Neural progenitor cell (in vitro differentiated cells): ENCODE results near the gene GSK3A. TPM values are rescaled to one million over a fixed set of nuclear protein-coding genes. Genes with fewer than 3 reads are reported as not detected.

ENCODE experiments used
- DNase-seq: peaks from one replicate; pipeline ENCODE4 v3.0.0-alpha.2; 2016; ENCODE audit warnings: low spot score
- H2AFZ ChIP-seq: fragments of 200-600 bp; sonication (generic); replicated peaks from 2 replicates; pipeline ENCODE4 v1.6.1; 2016; ENCODE audit warnings: antibody characterized with exemption
- H3F3A ChIP-seq: fragments of 200-600 bp; sonication (generic); 2 replicates; pipeline ENCODE4 v1.6.1; 2016; ENCODE audit warnings: antibody characterized with exemption, low read depth
- H3K27ac ChIP-seq: fragments of 200-600 bp; sonication (generic); 2 replicates; pipeline ENCODE4 v1.5.1; 2016; ENCODE audit warnings: mild to moderate bottlenecking
- H3K27me3 ChIP-seq: fragments of 200-600 bp; sonication (generic); 2 replicates; pipeline ENCODE4 v1.6.1; 2016; ENCODE audit warnings: mild to moderate bottlenecking, moderate library complexity
- H3K36me3 ChIP-seq: fragments of 200-600 bp; sonication (generic); 2 replicates; pipeline ENCODE4 v1.5.1; 2016
- H3K4me1 ChIP-seq: fragments of 200-600 bp; sonication (generic); 2 replicates; pipeline ENCODE4 v1.6.1; 2016; ENCODE audit warnings: mixed run types
- H3K4me2 ChIP-seq: fragments of 200-600 bp; sonication (generic); 2 replicates; pipeline ENCODE4 v1.6.1; 2016
- H3K4me3 ChIP-seq: fragments of 200-600 bp; sonication (generic); 2 replicates; pipeline ENCODE4 v1.5.1; 2016
- H3K79me2 ChIP-seq: fragments of 200-600 bp; sonication (generic); 2 replicates; pipeline ENCODE4 v1.6.1; 2016; ENCODE audit warnings: low read depth
- H3K9ac ChIP-seq: fragments of 200-600 bp; sonication (generic); 2 replicates; pipeline ENCODE4 v1.6.1; 2016
- H3K9me3 ChIP-seq: fragments of 200-600 bp; sonication (generic); 2 replicates; pipeline ENCODE4 v1.5.1; 2016; ENCODE audit warnings: low read depth
- H4K20me1 ChIP-seq: fragments of 200-600 bp; sonication (generic); 2 replicates; pipeline ENCODE4 v1.6.1; 2016; ENCODE audit warnings: low read depth
- H3K27ac Mint-ChIP-seq: 3 replicates; pipeline ENCODE4 v1.8.0; 2021; ENCODE audit warnings: mixed read lengths
- H3K27me3 Mint-ChIP-seq: 2 replicates; pipeline ENCODE4 v1.8.0; 2022; ENCODE audit warnings: low read depth, mild to moderate bottlenecking, inconsistent platforms, moderate library complexity, mixed read lengths; ENCODE audit not compliant: insufficient read depth
- H3K36me3 Mint-ChIP-seq: 3 replicates; pipeline ENCODE4 v1.8.0; 2021; ENCODE audit warnings: mixed read lengths
- H3K4me1 Mint-ChIP-seq: 3 replicates; pipeline ENCODE4 v1.8.0; 2021; ENCODE audit warnings: mixed read lengths
- H3K4me3 Mint-ChIP-seq: 3 replicates; pipeline ENCODE4 v1.8.0; 2021; ENCODE audit warnings: mild to moderate bottlenecking, moderate library complexity, mixed read lengths
- H3K9me3 Mint-ChIP-seq: 3 replicates; pipeline ENCODE4 v1.8.0; 2020; ENCODE audit warnings: mixed read lengths
- EZH2 ChIP-seq: fragments of 200-600 bp; sonication (generic); IDR thresholded peaks from 2 replicates; pipeline ENCODE4 v1.6.1; 2017; ENCODE audit warnings: antibody characterized with exemption, mild to moderate bottlenecking, moderate library complexity
- EZH2phosphoT487 ChIP-seq: fragments of 200-600 bp; sonication (generic); IDR thresholded peaks from 2 replicates; pipeline ENCODE4 v1.6.1; 2017; ENCODE audit warnings: antibody characterized with exemption
- total RNA-seq: library from RNA; depleted of rRNA; stranded (reverse); fragments of >200 nt; gene quantifications from 2 replicates; pipeline ENCODE4 v1.2.3, GENCODE V29; 2015; ENCODE audit warnings: low replicate concordance
- TF ChIP-seq, protein P1 (sequence below): fragments of 200-600 bp; sonication (generic); IDR thresholded peaks from 2 replicates; pipeline ENCODE4 v1.5.1; 2017; ENCODE audit warnings: antibody characterized with exemption, mild to moderate bottlenecking

GSK3A gene
- total RNA-seq, 1 donor from 2014 or later, result 22.5 TPM

DNA sequence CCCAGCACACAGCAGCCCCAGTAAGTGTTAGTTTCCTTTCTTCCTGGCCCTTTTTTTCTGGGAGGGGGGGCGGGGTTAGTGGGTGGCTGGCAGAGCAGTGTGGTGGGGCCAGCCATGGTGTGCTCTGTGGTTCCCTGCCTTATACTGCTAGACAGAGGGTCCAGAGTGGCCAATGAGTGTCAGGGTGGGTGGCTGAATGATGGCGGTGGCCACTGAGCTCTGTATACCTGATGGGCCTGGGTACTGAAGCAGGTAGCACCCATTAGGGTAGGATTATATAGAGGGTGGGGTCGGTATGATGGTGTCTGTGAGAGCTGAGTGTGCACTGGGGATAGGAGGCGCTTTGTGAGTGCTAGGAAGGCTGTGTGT is 40.4 kb upstream of the GSK3A start:
- peaks cover 35% of the 10 kb centered on the region for H3K79me2 ChIP-seq
- peak overlapping the region; percentile 81 for H3K4me3 Mint-ChIP-seq
- peaks cover 47% of the 10 kb centered on the region for H3K4me1 Mint-ChIP-seq
- peak overlapping the region; percentile 87 for H3K4me2 ChIP-seq
- H2AFZ ChIP-seq, result no peak overlapping the region
- peaks cover 5% of the 10 kb centered on the region for H3K36me3 Mint-ChIP-seq
- H3K9me3 ChIP-seq, result no peaks in the 10 kb centered on the region
- H3K4me3 ChIP-seq, result peak overlapping the region; percentile 50
- no peak for DNase-seq
- H3K9me3 Mint-ChIP-seq, result no peaks in the 10 kb centered on the region
- no peaks in the 10 kb centered on the region for H3K36me3 ChIP-seq
- H3K27ac ChIP-seq, result no peak overlapping the region
- no peaks in the 10 kb centered on the region for H3K27me3 ChIP-seq
- H3K27me3 Mint-ChIP-seq, result peaks cover 16% of the 10 kb centered on the region
- TF ChIP-seq, protein P1, sequence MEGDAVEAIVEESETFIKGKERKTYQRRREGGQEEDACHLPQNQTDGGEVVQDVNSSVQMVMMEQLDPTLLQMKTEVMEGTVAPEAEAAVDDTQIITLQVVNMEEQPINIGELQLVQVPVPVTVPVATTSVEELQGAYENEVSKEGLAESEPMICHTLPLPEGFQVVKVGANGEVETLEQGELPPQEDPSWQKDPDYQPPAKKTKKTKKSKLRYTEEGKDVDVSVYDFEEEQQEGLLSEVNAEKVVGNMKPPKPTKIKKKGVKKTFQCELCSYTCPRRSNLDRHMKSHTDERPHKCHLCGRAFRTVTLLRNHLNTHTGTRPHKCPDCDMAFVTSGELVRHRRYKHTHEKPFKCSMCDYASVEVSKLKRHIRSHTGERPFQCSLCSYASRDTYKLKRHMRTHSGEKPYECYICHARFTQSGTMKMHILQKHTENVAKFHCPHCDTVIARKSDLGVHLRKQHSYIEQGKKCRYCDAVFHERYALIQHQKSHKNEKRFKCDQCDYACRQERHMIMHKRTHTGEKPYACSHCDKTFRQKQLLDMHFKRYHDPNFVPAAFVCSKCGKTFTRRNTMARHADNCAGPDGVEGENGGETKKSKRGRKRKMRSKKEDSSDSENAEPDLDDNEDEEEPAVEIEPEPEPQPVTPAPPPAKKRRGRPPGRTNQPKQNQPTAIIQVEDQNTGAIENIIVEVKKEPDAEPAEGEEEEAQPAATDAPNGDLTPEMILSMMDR, result no peak
- no peak for TF ChIP-seq EZH2phosphoT487
- no peak for TF ChIP-seq EZH2
- H4K20me1 ChIP-seq, result peaks cover 37% of the 10 kb centered on the region
- H3F3A ChIP-seq, result peaks cover 56% of the 10 kb centered on the region
- H3K27ac Mint-ChIP-seq, result no peak overlapping the region
- peaks cover 47% of the 10 kb centered on the region for H3K4me1 ChIP-seq
- no peak overlapping the region for H3K9ac ChIP-seq

DNA sequence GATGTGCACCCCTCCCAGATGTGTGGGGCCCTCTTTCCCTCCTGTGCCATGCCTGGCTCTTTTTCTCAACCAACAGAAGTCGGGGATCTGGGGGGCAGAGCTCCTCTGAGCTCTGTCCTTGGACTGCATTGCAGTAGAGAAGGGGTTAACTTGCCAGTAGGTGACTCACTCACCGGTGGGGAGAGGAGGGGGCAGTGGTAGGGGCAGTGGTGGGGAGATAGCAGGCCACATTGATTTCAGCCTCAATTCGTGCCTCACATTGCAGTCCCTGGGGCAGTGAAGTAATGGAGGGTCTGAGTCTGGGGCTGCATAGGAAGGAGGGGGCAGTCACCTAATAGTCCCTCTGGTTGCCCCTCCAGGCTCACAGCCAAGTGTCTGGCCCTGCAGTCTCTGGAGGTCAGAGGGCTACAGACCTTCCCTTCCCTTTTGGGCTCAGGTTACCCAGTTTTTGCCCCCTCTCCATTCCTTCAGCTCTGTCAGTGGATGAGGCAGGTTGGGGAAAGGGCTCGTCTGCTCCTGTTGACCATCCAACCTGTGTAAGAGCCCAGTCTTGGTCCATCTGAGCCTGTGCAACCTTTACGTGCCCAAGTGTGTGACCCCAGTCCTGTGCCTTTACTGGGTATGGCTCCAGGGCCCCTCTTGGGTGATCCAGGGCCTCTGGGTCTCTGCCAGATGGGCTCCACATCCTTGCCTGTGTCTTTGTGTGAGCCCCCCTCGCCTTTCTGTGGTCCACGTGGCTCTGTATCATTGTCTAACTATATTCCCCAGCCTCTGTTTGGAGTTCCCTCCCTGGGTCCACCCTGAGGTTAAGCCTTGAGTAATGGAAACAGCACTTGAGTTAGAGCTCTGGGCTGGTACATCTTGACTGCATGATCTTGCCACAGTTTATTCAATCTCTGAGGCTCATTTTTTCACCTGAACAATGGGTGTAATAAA is 39.7 kb upstream of the GSK3A start:
- H3K27me3 ChIP-seq, result no peaks in the 10 kb centered on the region
- H3K4me3 ChIP-seq, result peak overlapping the region; percentile 91
- H2AFZ ChIP-seq, result no peak overlapping the region
- peaks cover 50% of the 10 kb centered on the region for H3K4me1 Mint-ChIP-seq
- no peaks in the 10 kb centered on the region for H3K9me3 Mint-ChIP-seq
- no peaks in the 10 kb centered on the region for H3K9me3 ChIP-seq
- H3K27me3 Mint-ChIP-seq, result peaks cover 16% of the 10 kb centered on the region
- H3K27ac Mint-ChIP-seq, result peak overlapping the region; percentile 81
- peak overlapping the region; percentile 55 for H3K27ac ChIP-seq
- no peaks in the 10 kb centered on the region for H3K36me3 ChIP-seq
- TF ChIP-seq EZH2phosphoT487 (no peak), EZH2 (no peak)
- TF ChIP-seq, protein P1, result no peak
- peak; percentile 52 for DNase-seq
- no peak overlapping the region for H3K9ac ChIP-seq
- peaks cover 56% of the 10 kb centered on the region for H3F3A ChIP-seq
- H3K4me3 Mint-ChIP-seq, result peak overlapping the region; percentile 81
- H3K4me2 ChIP-seq, result peak overlapping the region; percentile 87
- peaks cover 35% of the 10 kb centered on the region for H3K79me2 ChIP-seq
- peaks cover 47% of the 10 kb centered on the region for H3K4me1 ChIP-seq
- H3K36me3 Mint-ChIP-seq, result peaks cover 2% of the 10 kb centered on the region
- peaks cover 32% of the 10 kb centered on the region for H4K20me1 ChIP-seq

DNA sequence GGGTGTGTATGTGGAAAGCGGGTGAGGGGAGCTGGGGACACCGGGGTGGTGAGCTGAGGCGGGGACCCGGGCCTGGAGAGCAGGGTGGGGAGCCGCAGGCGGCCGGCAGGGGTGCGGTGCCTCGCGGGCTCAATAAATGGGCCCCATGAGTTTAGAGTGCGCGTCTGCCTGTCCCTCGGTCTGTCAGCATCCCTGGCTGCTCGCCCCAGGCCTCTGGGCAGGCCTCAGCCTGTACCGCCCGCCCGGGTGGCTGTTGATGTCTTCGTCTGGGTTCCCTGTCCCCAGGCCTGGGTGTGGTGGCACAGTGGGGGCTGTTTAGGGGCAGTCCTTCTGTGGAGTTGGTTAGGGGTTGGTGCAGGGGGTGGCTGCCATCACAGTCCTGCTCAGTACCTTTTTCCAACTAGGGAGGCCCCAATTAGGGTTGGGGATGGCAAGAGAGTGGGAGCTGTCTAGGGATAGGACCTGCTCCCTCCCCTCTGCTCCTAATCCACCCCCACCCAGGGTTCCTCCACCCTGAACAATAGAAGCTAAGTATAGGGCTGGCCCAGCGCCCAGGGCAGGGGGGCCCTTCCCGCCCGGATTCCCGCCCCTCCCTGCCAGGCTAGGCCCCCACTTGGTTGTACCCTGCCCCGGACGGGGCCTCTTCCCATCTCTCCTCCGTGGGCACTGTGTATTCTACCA is 38.9 kb upstream of the GSK3A start:
- TF ChIP-seq EZH2, result no peak
- TF ChIP-seq, protein P1, result no peak
- TF ChIP-seq EZH2phosphoT487, result no peak
- H3K27ac Mint-ChIP-seq, result peak overlapping the region; percentile 78
- H3K27ac ChIP-seq, result peak overlapping the region; percentile 55
- peaks cover 16% of the 10 kb centered on the region for H3K27me3 Mint-ChIP-seq
- peak overlapping the region; percentile 87 for H3K4me2 ChIP-seq
- peaks cover 49% of the 10 kb centered on the region for H3K4me1 Mint-ChIP-seq
- H3K36me3 Mint-ChIP-seq, result peaks cover 2% of the 10 kb centered on the region
- H3K4me3 Mint-ChIP-seq, result peak overlapping the region; percentile 85
- no peaks in the 10 kb centered on the region for H3K9me3 ChIP-seq
- DNase-seq, result peak; percentile 58
- no peak overlapping the region for H2AFZ ChIP-seq
- H3K4me3 ChIP-seq, result peak overlapping the region; percentile 91
- no peaks in the 10 kb centered on the region for H3K9me3 Mint-ChIP-seq
- H4K20me1 ChIP-seq, result peaks cover 26% of the 10 kb centered on the region
- no peaks in the 10 kb centered on the region for H3K36me3 ChIP-seq
- H3K4me1 ChIP-seq, result peaks cover 47% of the 10 kb centered on the region
- H3K79me2 ChIP-seq, result peaks cover 27% of the 10 kb centered on the region
- no peak overlapping the region for H3K9ac ChIP-seq
- H3K27me3 ChIP-seq, result no peaks in the 10 kb centered on the region
- H3F3A ChIP-seq, result peaks cover 56% of the 10 kb centered on the region
